Caco-2 (cell line): Measurements from ENCODE around the gene BTBD16. TPM values are rescaled to one million over a fixed set of nuclear protein-coding genes. Genes with fewer than 3 reads are reported as not detected.

ENCODE experiments used
- BruUV-seq: library from RNA; stranded (reverse); fragments of 400-500 nt; replicated peaks from 2 replicates; lab custom pipeline; 2021; lab: Mats Ljungman, UMichigan
- CTCF ChIA-PET: fragments of 300-600 bp; sonication (Branson Sonifier 250); formaldehyde crosslinking; loops from one replicate; lab custom pipeline; 2022; ENCODE audit warnings: antibody characterized with exemption; lab: Charles Lee
- POLR2A ChIA-PET: fragments of 300-600 bp; sonication (Branson Sonifier 250); formaldehyde crosslinking; loops from one replicate; lab custom pipeline; 2022; ENCODE audit warnings: antibody characterized with exemption; lab: Charles Lee
- DNase-seq, 2 experiments: peaks; one replicate each; pipeline versions ENCODE4 v3.0.0 to v3.0.0-alpha.2; 2020 to 2022
- H3K27me3 ChIP-seq: replicated peaks from 2 replicates; pipeline ENCODE4 v1.6.0; 2011; ENCODE audit warnings: low read length; ENCODE audit not compliant: control insufficient read depth, insufficient read depth
- H3K36me3 ChIP-seq: 2 replicates; pipeline ENCODE4 v1.5.1; 2011; ENCODE audit warnings: low read length; ENCODE audit not compliant: control insufficient read depth, insufficient read depth
- H3K4me1 ChIP-seq: fragments of 250-450 bp; sonication (Bioruptor Pico); 2 replicates; pipeline ENCODE4 v1.5.1; 2020; ENCODE audit warnings: mild to moderate bottlenecking
- H3K4me3 ChIP-seq: 2 replicates; pipeline ENCODE4 v1.5.1; 2011; ENCODE audit warnings: low read depth, mild to moderate bottlenecking, control low read depth, low read length
- H3K9me3 ChIP-seq: fragments of 250-450 bp; sonication (Bioruptor Pico); 2 replicates; pipeline ENCODE4 v1.5.1; 2020; ENCODE audit warnings: mild to moderate bottlenecking, moderate library complexity
- H3K27ac Mint-ChIP-seq: one replicate; pipeline ENCODE4 v1.8.0; 2022; ENCODE audit warnings: mixed read lengths; ENCODE audit not compliant: unreplicated experiment
- H3K27me3 Mint-ChIP-seq: one replicate; pipeline ENCODE4 v1.8.0; 2022; ENCODE audit warnings: mixed read lengths; ENCODE audit not compliant: insufficient read depth, unreplicated experiment
- H3K36me3 Mint-ChIP-seq: one replicate; pipeline ENCODE4 v1.8.0; 2022; ENCODE audit warnings: mild to moderate bottlenecking, mixed read lengths; ENCODE audit not compliant: insufficient read depth, unreplicated experiment
- H3K4me1 Mint-ChIP-seq: one replicate; pipeline ENCODE4 v1.8.0; 2022; ENCODE audit warnings: low read depth, mixed read lengths; ENCODE audit not compliant: unreplicated experiment
- H3K4me3 Mint-ChIP-seq: one replicate; pipeline ENCODE4 v1.8.0; 2022; ENCODE audit warnings: mild to moderate bottlenecking, moderate library complexity, mixed read lengths; ENCODE audit not compliant: unreplicated experiment
- H3K9me3 Mint-ChIP-seq: one replicate; pipeline ENCODE4 v1.8.0; 2022; ENCODE audit warnings: mixed read lengths; ENCODE audit not compliant: unreplicated experiment
- CTCF ChIP-seq, 2 experiments: fragments of 200-600 bp in 1 of 2; IDR thresholded peaks; 1 replicate in 1 of 2; 2 replicates in 1 of 2; pipeline versions ENCODE4 v1.5.1 to v1.8.0; 2011 to 2022; ENCODE audit warnings: antibody characterized with exemption in 1 of 2, control low read depth in 1 of 2, inconsistent platforms in 1 of 2, low read depth in 1 of 2, low read length in 1 of 2, mild to moderate bottlenecking in 1 of 2, moderate library complexity in 1 of 2; ENCODE audit not compliant: insufficient read depth in 1 of 2, severe bottlenecking in 1 of 2, unreplicated experiment in 1 of 2
- intact Hi-C: fragments of 100-400 bp; cut with micrococcal nuclease; formaldehyde crosslinking; loops from one replicate; pipeline ENCODE4 v1.10.0; 2022; ENCODE audit not compliant: unreplicated experiment
- total RNA-seq: library from RNA; stranded (reverse); gene quantifications from 2 replicates; pipeline ENCODE4 v1.2.3, GENCODE V29; 2022

The BTBD16 gene
- total RNA-seq, 1 experiment from 2014 or later: not detected

GRCh38 chr10:122248356-122249302 is 22.5 kb upstream of the BTBD16 start:
- DNase-seq: no peak
- POLR2A ChIA-PET: no interaction called here
- Mint-ChIP-seq H3K9me3 (no peaks in the 10 kb centered on the region), H3K27me3 (no peaks in the 10 kb centered on the region), H3K4me3 (no peak overlapping the region), H3K36me3 (peaks cover 69% of the 10 kb centered on the region), H3K4me1 (no peaks in the 10 kb centered on the region), H3K27ac (peak overlapping the region; percentile 21)
- no peaks in the 10 kb centered on the region for H3K4me1 ChIP-seq
- H3K9me3 ChIP-seq: no peaks in the 10 kb centered on the region
- CTCF ChIA-PET: no interaction called here
- no peaks in the 10 kb centered on the region; the same call in none of the 2 replicates for H3K36me3 ChIP-seq
- intact Hi-C loops: no loop called here
- no TSS peak for BruUV-seq
- TF ChIP-seq CTCF (IDR thresholded peaks at IDR 0.05; ENCODE audit: insufficient read depth in 1 of 2, low read depth in 1 of 2, low read length in 1 of 2, severe bottlenecking in 1 of 2, unreplicated experiment in 1 of 2): no peak
- no peaks in the 10 kb centered on the region for H3K27me3 ChIP-seq
- no peak overlapping the region for H3K4me3 ChIP-seq

GRCh38 chr10:122249303-122249850 is 21.7 kb upstream of the BTBD16 start:
- CTCF ChIA-PET: no interaction called here
- TF ChIP-seq CTCF (IDR thresholded peaks at IDR 0.05; ENCODE audit: insufficient read depth in 1 of 2, low read depth in 1 of 2, low read length in 1 of 2, severe bottlenecking in 1 of 2, unreplicated experiment in 1 of 2): no peak
- H3K9me3 ChIP-seq: no peaks in the 10 kb centered on the region
- H3K36me3 ChIP-seq: no peaks in the 10 kb centered on the region; the same call in none of the 2 replicates
- no peaks in the 10 kb centered on the region for H3K27me3 Mint-ChIP-seq
- intact Hi-C loops: no loop called here
- no TSS peak for BruUV-seq
- no peaks in the 10 kb centered on the region for H3K9me3 Mint-ChIP-seq
- no peak for DNase-seq
- POLR2A ChIA-PET: no interaction called here
- H3K4me1 ChIP-seq: no peaks in the 10 kb centered on the region
- H3K27me3 ChIP-seq: no peaks in the 10 kb centered on the region
- no peak overlapping the region for H3K4me3 Mint-ChIP-seq
- peaks cover 74% of the 10 kb centered on the region for H3K36me3 Mint-ChIP-seq
- H3K27ac Mint-ChIP-seq: no peak overlapping the region
- H3K4me1 Mint-ChIP-seq: no peaks in the 10 kb centered on the region
- no peak overlapping the region for H3K4me3 ChIP-seq

- ChIA-PET POLR2A (no interaction called here), CTCF (no interaction called here)
- Mint-ChIP-seq H3K4me1 (no peaks in the 10 kb centered on the region), H3K4me3 (no peak overlapping the region), H3K27ac (no peak overlapping the region), H3K27me3 (no peaks in the 10 kb centered on the region), H3K36me3 (peaks cover 69% of the 10 kb centered on the region), H3K9me3 (no peaks in the 10 kb centered on the region)
- Histone ChIP-seq H3K36me3 (peaks cover 3% of the 10 kb centered on the region), H3K27me3 (no peaks in the 10 kb centered on the region), H3K4me1 (no peaks in the 10 kb centered on the region), H3K4me3 (no peak overlapping the region), H3K9me3 (no peaks in the 10 kb centered on the region)
- no peak for TF ChIP-seq CTCF (IDR thresholded peaks at IDR 0.05; ENCODE audit: insufficient read depth in 1 of 2, low read depth in 1 of 2, low read length in 1 of 2, severe bottlenecking in 1 of 2, unreplicated experiment in 1 of 2)
- BruUV-seq: no TSS peak
- no peak for DNase-seq
- intact Hi-C loops: no loop called here
These were observed 20.9 kb upstream of the BTBD16 start for GRCh38 chr10:122249991-122250750.
